Measurements from ENCODE around the gene ACADS. TPM values are rescaled to one million over a fixed set of nuclear protein-coding genes. Genes with fewer than 3 reads are reported as not detected.
A peak's percentile ranks its signal among the peaks of the same experiment; 100 is the strongest.

ACADS gene
- total RNA-seq (2014; rRNA removed; shearing (Covaris generic)) = 14.0 and 16.0 TPM in 2 replicates

- H3K27me3 ChIP-seq (ENCODE audit: control insufficient read depth, insufficient read depth, low read length) = no peaks in the 10 kb centered on the region; the same call in 1 of the 2 replicates
- H3K4me3 ChIP-seq (ENCODE audit: insufficient read depth, low read depth, low read length) = peak within 1 kb of the TSS; percentile 90
- peak; percentile 100 for DNase-seq
- H3K36me3 ChIP-seq (replicated peaks; ENCODE audit: control insufficient read depth, insufficient read depth, low read length) = peaks cover 21% of the 10 kb centered on the region
These were observed at the start of gene ACADS for GRCh38 chr12:120725659-120726509. Gene ACADS, plus strand, starts transcription at chr12:120725826. Its CDS starts 60 bp downstream, at chr12:120725886.

GRCh38 chr12:120677765-120678473, 47.7 kb upstream of the ACADS start:
- Histone ChIP-seq H3K27me3 (ENCODE audit: control insufficient read depth, insufficient read depth, low read length) (no peaks in the 10 kb centered on the region), H3K36me3 (replicated peaks; ENCODE audit: control insufficient read depth, insufficient read depth, low read length) (no peaks in the 10 kb centered on the region), H3K4me3 (ENCODE audit: insufficient read depth, low read depth, low read length) (no peak overlapping the region)
- no peak for DNase-seq

GRCh38 chr12:120678572-120678971, 47.1 kb upstream of the ACADS start:
- H3K4me3 ChIP-seq (ENCODE audit: insufficient read depth, low read depth, low read length) = no peak overlapping the region
- no peaks in the 10 kb centered on the region for H3K27me3 ChIP-seq (ENCODE audit: control insufficient read depth, insufficient read depth, low read length)
- no peaks in the 10 kb centered on the region for H3K36me3 ChIP-seq (replicated peaks; ENCODE audit: control insufficient read depth, insufficient read depth, low read length)
- no peak for DNase-seq

- Histone ChIP-seq H3K4me3 (ENCODE audit: insufficient read depth, low read depth, low read length) (no peak overlapping the region), H3K27me3 (ENCODE audit: control insufficient read depth, insufficient read depth, low read length) (no peaks in the 10 kb centered on the region), H3K36me3 (replicated peaks; ENCODE audit: control insufficient read depth, insufficient read depth, low read length) (no peaks in the 10 kb centered on the region)
- peak; percentile 40 for DNase-seq
These were observed 45.4 kb upstream of the ACADS start for GRCh38 chr12:120680165-120680738.

- no peaks in the 10 kb centered on the region for H3K36me3 ChIP-seq (replicated peaks; ENCODE audit: control insufficient read depth, insufficient read depth, low read length)
- no peak for DNase-seq
- no peak overlapping the region for H3K4me3 ChIP-seq (ENCODE audit: insufficient read depth, low read depth, low read length)
- H3K27me3 ChIP-seq (ENCODE audit: control insufficient read depth, insufficient read depth, low read length) = no peaks in the 10 kb centered on the region
These were observed 41.1 kb upstream of the ACADS start for GRCh38 chr12:120684523-120684932.

- Histone ChIP-seq H3K4me3 (ENCODE audit: insufficient read depth, low read depth, low read length) (no peak overlapping the region; the same call in 1 of the 2 replicates), H3K36me3 (replicated peaks; ENCODE audit: control insufficient read depth, insufficient read depth, low read length) (no peaks in the 10 kb centered on the region), H3K27me3 (ENCODE audit: control insufficient read depth, insufficient read depth, low read length) (no peaks in the 10 kb centered on the region)
- DNase-seq = no peak
These were observed 40.1 kb upstream of the ACADS start for GRCh38 chr12:120685522-120685921.

GRCh38 chr12:120686151-120686689, 39.4 kb upstream of the ACADS start:
- Histone ChIP-seq H3K4me3 (ENCODE audit: insufficient read depth, low read depth, low read length) (peak overlapping the region; percentile 88), H3K27me3 (ENCODE audit: control insufficient read depth, insufficient read depth, low read length) (no peaks in the 10 kb centered on the region), H3K36me3 (replicated peaks; ENCODE audit: control insufficient read depth, insufficient read depth, low read length) (no peaks in the 10 kb centered on the region)
- peak; percentile 97 for DNase-seq

- Histone ChIP-seq H3K36me3 (replicated peaks; ENCODE audit: control insufficient read depth, insufficient read depth, low read length) (no peaks in the 10 kb centered on the region), H3K27me3 (ENCODE audit: control insufficient read depth, insufficient read depth, low read length) (no peaks in the 10 kb centered on the region), H3K4me3 (ENCODE audit: insufficient read depth, low read depth, low read length) (peak within 1 kb of the TSS; percentile 88)
- DNase-seq = peak; percentile 100
These were observed 38.7 kb upstream of the ACADS start, which contains the start of gene MLEC for GRCh38 chr12:120686690-120687577. Gene MLEC, plus strand, starts transcription at chr12:120687149. Its CDS starts 148 bp downstream, at chr12:120687297.

- H3K4me3 ChIP-seq (ENCODE audit: insufficient read depth, low read depth, low read length) = peak overlapping the region; percentile 88
- no peaks in the 10 kb centered on the region for H3K27me3 ChIP-seq (ENCODE audit: control insufficient read depth, insufficient read depth, low read length)
- H3K36me3 ChIP-seq (replicated peaks; ENCODE audit: control insufficient read depth, insufficient read depth, low read length) = no peaks in the 10 kb centered on the region
- no peak for DNase-seq
These were observed 37.9 kb upstream of the ACADS start for GRCh38 chr12:120687578-120688289.

GRCh38 chr12:120688527-120689071, 37.0 kb upstream of the ACADS start:
- Histone ChIP-seq H3K27me3 (ENCODE audit: control insufficient read depth, insufficient read depth, low read length) (no peaks in the 10 kb centered on the region), H3K4me3 (ENCODE audit: insufficient read depth, low read depth, low read length) (peak overlapping the region; percentile 88), H3K36me3 (replicated peaks; ENCODE audit: control insufficient read depth, insufficient read depth, low read length) (no peaks in the 10 kb centered on the region)
- no peak for DNase-seq

GRCh38 chr12:120689397-120690082, 36.1 kb upstream of the ACADS start:
- Histone ChIP-seq H3K27me3 (ENCODE audit: control insufficient read depth, insufficient read depth, low read length) (no peaks in the 10 kb centered on the region), H3K4me3 (ENCODE audit: insufficient read depth, low read depth, low read length) (no peak overlapping the region), H3K36me3 (replicated peaks; ENCODE audit: control insufficient read depth, insufficient read depth, low read length) (peaks cover 5% of the 10 kb centered on the region)
- no peak for DNase-seq

GRCh38 chr12:120690083-120690450, 35.6 kb upstream of the ACADS start:
- H3K4me3 ChIP-seq (ENCODE audit: insufficient read depth, low read depth, low read length) = no peak overlapping the region
- no peak for DNase-seq

More at GRCh38 chr12:120690083-120690450, 35.6 kb upstream of the ACADS start:
- no peaks in the 10 kb centered on the region for H3K27me3 ChIP-seq (ENCODE audit: control insufficient read depth, insufficient read depth, low read length)
- H3K36me3 ChIP-seq (replicated peaks; ENCODE audit: control insufficient read depth, insufficient read depth, low read length) = peaks cover 10% of the 10 kb centered on the region
